CD14-positive monocyte (primary cell): Measurements from ENCODE around the gene PDZRN3. TPM values are rescaled to one million over a fixed set of nuclear protein-coding genes. Genes with fewer than 3 reads are reported as not detected.
A peak's percentile ranks its signal among the peaks of the same experiment; 100 is the strongest.

Experiments used
- DNase-seq, 3 donors: peaks; one replicate each; pipeline ENCODE4 v3.0.0-alpha.2; 2011 to 2022
- H2AFZ ChIP-seq: 2 replicates; pipeline ENCODE4 v1.6.0; 2012; ENCODE audit warnings: mild to moderate bottlenecking, low read depth, low read length, inconsistent platforms; ENCODE audit not compliant: insufficient read depth, poor library complexity, severe bottlenecking
- H3K27ac ChIP-seq, 2 donors: 1 replicate in 1 of 2; 2 replicates in 1 of 2; pipeline ENCODE4 v1.5.1; 2012 to 2013; ENCODE audit warnings: low read length in 2 of 2, control low read depth in 1 of 2, inconsistent platforms in 1 of 2, low read depth in 1 of 2, mild to moderate bottlenecking in 1 of 2
- H3K27me3 ChIP-seq, 2 donors: one replicate each; pipeline versions ENCODE4 v1.6.0 to v1.6.1; 2011 to 2013; ENCODE audit warnings: low read length in 2 of 2; ENCODE audit not compliant: control insufficient read depth in 2 of 2, insufficient read depth in 2 of 2
- H3K36me3 ChIP-seq, 2 donors: replicated peaks in 1 of 2; 1 replicate in 1 of 2; 2 replicates in 1 of 2; pipeline versions ENCODE4 v1.5.1 to v1.6.1; 2012 to 2013; ENCODE audit warnings: low read length in 2 of 2, control low read depth in 1 of 2, inconsistent platforms in 1 of 2, mild to moderate bottlenecking in 1 of 2; ENCODE audit not compliant: insufficient read depth in 2 of 2, control insufficient read depth in 1 of 2
- H3K4me1 ChIP-seq, 2 donors: 1 replicate in 1 of 2; 2 replicates in 1 of 2; pipeline versions ENCODE4 v1.5.1 to v1.6.1; 2012 to 2013; ENCODE audit warnings: low read length in 2 of 2, control low read depth in 1 of 2, inconsistent platforms in 1 of 2, mild to moderate bottlenecking in 1 of 2, moderate library complexity in 1 of 2; ENCODE audit not compliant: insufficient read depth in 2 of 2, control insufficient read depth in 1 of 2
- H3K4me2 ChIP-seq: replicated peaks from 2 replicates; pipeline ENCODE3; 2012; ENCODE audit warnings: low read length, moderate library complexity, mild to moderate bottlenecking; ENCODE audit not compliant: poor library complexity, severe bottlenecking; ENCODE audit errors: extremely low read depth
- H3K4me3 ChIP-seq, 3 experiments: fragments of 200-600 bp in 1 of 3; sonication (generic) in 1 of 3; replicated peaks in 1 of 3; 1 replicate in 2 of 3; 2 replicates in 1 of 3; pipeline ENCODE4 v1.5.1; 2011 to 2013; ENCODE audit warnings: low read length in 3 of 3, mild to moderate bottlenecking in 3 of 3, control low read depth in 2 of 3, low read depth in 2 of 3, inconsistent platforms in 1 of 3, moderate library complexity in 1 of 3
- H3K79me2 ChIP-seq: 2 replicates; pipeline ENCODE4 v1.6.0; 2012; ENCODE audit warnings: mild to moderate bottlenecking, control low read depth, inconsistent platforms, low read length, moderate library complexity; ENCODE audit not compliant: insufficient read depth
- H3K9ac ChIP-seq: 2 replicates; pipeline ENCODE4 v1.6.0; 2017; ENCODE audit warnings: low read length, mild to moderate bottlenecking; ENCODE audit not compliant: insufficient read depth, poor library complexity, severe bottlenecking
- H3K9me3 ChIP-seq, 2 donors: replicated peaks in 1 of 2; 1 replicate in 1 of 2; 2 replicates in 1 of 2; pipeline versions ENCODE4 v1.5.1 to v1.6.1; 2012 to 2013; ENCODE audit warnings: low read length in 2 of 2, control low read depth in 1 of 2; ENCODE audit not compliant: control insufficient read depth in 1 of 2, insufficient read depth in 1 of 2
- H4K20me1 ChIP-seq: 2 replicates; pipeline ENCODE4 v1.6.0; 2012; ENCODE audit warnings: mild to moderate bottlenecking, low read length, control low read depth, moderate library complexity; ENCODE audit not compliant: insufficient read depth
- H3K27ac Mint-ChIP-seq, 7 donors: one replicate each; pipeline ENCODE4 v1.8.0; 2020; ENCODE audit warnings: mild to moderate bottlenecking in 7 of 7, mixed read lengths in 7 of 7, moderate library complexity in 6 of 7, inconsistent platforms in 2 of 7
- H3K27me3 Mint-ChIP-seq, 3 donors: one replicate each; pipeline ENCODE4 v1.8.0; 2021 to 2022; ENCODE audit warnings: low read depth in 3 of 3, mild to moderate bottlenecking in 3 of 3, mixed read lengths in 3 of 3, moderate library complexity in 3 of 3, inconsistent platforms in 1 of 3
- H3K36me3 Mint-ChIP-seq, 2 donors: one replicate each; pipeline ENCODE4 v1.8.0; 2020; ENCODE audit warnings: mixed read lengths in 2 of 2, inconsistent platforms in 1 of 2, mild to moderate bottlenecking in 1 of 2
- H3K4me1 Mint-ChIP-seq: one replicate; pipeline ENCODE4 v1.8.0; 2020; ENCODE audit warnings: mild to moderate bottlenecking, mixed read lengths
- H3K4me3 Mint-ChIP-seq, 2 donors: one replicate each; pipeline ENCODE4 v1.8.0; 2020; ENCODE audit warnings: mild to moderate bottlenecking in 2 of 2, mixed read lengths in 2 of 2, moderate library complexity in 1 of 2
- H3K9me3 Mint-ChIP-seq, 7 donors: one replicate each; pipeline ENCODE4 v1.8.0; 2020 to 2022; ENCODE audit warnings: mixed read lengths in 7 of 7, mild to moderate bottlenecking in 6 of 7, moderate library complexity in 6 of 7, inconsistent platforms in 2 of 7
- CTCF ChIP-seq: fragments of 200-600 bp; IDR thresholded peaks from one replicate; pipeline ENCODE4 v1.8.0; 2022; ENCODE audit warnings: antibody characterized with exemption, mild to moderate bottlenecking
- WGBS: methylation state at CpG from one replicate; pipeline ENCODE4 v1.1.5; 2013; ENCODE audit warnings: missing lambda C conversion rate; ENCODE audit not compliant: insufficient coverage; 5-methylcytosine and 5-hydroxymethylcytosine counted together
- intact Hi-C, 2 donors: fragments of 100-400 bp; cut with micrococcal nuclease; formaldehyde crosslinking; loops; one replicate each; pipeline versions ENCODE4 v1.15.0 to v1.15.1; 2023
- polyA plus RNA-seq, 3 donors: library from polyadenylated mRNA; depleted of rRNA in 1 of 3; unstranded in 2 of 3; stranded (reverse) in 1 of 3; fragments of 300-500 nt in 2 of 3; fragments of >200 nt in 1 of 3; fragmentation: Illumina TruSeq in 2 of 3; gene quantifications; 1 replicate in 2 of 3; 2 replicates in 1 of 3; pipeline ENCODE4 v1.2.3, GENCODE V29; 2012 to 2021

Gene PDZRN3
- polyA plus RNA-seq, 3 donors, result not detected

DNA sequence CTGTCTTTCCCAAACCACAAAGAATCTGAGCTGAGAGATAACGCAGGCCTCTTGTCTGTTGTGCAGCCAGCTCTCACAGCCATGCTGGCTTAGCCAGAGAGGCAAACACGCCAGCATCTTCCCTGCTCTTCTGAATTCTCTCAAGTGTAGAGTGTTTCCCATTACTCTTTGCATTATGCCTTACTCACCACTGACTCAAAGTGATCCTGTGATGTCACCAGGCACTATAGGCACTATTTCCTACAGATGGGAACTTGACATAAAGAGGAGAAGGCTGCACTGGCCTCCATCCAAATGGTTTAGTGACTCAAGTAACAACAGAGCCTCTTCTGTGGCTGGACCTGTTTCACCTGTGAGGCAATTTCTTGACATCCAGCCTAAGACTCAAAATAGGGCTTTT lies 44.4 kb downstream of the PDZRN3 start:
- WGBS, result 86% methylated on average over 1 of the region's 2 CpGs
- H3K4me3 ChIP-seq, result no peak overlapping the region
- no peaks in the 10 kb centered on the region for H3K27me3 ChIP-seq
- peaks cover 0 to 3% (median 0%) of the 10 kb centered on the region in 7 donors for H3K9me3 Mint-ChIP-seq
- no peaks in the 10 kb centered on the region for H3K36me3 ChIP-seq
- no peaks in the 10 kb centered on the region for H3K4me1 ChIP-seq
- peaks cover 0 to 3% (median 3%) of the 10 kb centered on the region in 3 donors for H3K27me3 Mint-ChIP-seq
- H3K4me3 Mint-ChIP-seq, result no peak overlapping the region
- no peak overlapping the region for H3K4me2 ChIP-seq
- no peak for TF ChIP-seq CTCF
- no peaks in the 10 kb centered on the region for H3K4me1 Mint-ChIP-seq
- no peak overlapping the region for H2AFZ ChIP-seq
- no peaks in the 10 kb centered on the region for H3K36me3 Mint-ChIP-seq
- no peak overlapping the region for H3K27ac ChIP-seq
- no peak overlapping the region for H3K9ac ChIP-seq
- H3K9me3 ChIP-seq, result no peaks in the 10 kb centered on the region
- H4K20me1 ChIP-seq, result no peaks in the 10 kb centered on the region
- intact Hi-C loops, result no loop called here
- H3K79me2 ChIP-seq, result no peaks in the 10 kb centered on the region
- DNase-seq, result no peak
- no peak overlapping the region for H3K27ac Mint-ChIP-seq

GRCh38 chr3:73577704-73578103 lies 47.0 kb downstream of the PDZRN3 start:
- H3K27ac Mint-ChIP-seq, result peak overlapping the region in 1 of 7 donors; percentile 11
- H4K20me1 ChIP-seq, result no peaks in the 10 kb centered on the region
- 100% methylated on average over 4 of the region's 5 CpGs for WGBS

More at GRCh38 chr3:73577704-73578103, 47.0 kb downstream of the PDZRN3 start:
- DNase-seq, result no peak
- TF ChIP-seq CTCF, result no peak
- Mint-ChIP-seq H3K36me3 (no peaks in the 10 kb centered on the region), H3K4me3 (no peak overlapping the region), H3K27me3 (peaks cover under 1 to 5% (median 3%) of the 10 kb centered on the region in 3 donors), H3K9me3 (peaks cover 0 to 4% (median 1%) of the 10 kb centered on the region in 7 donors), H3K4me1 (no peaks in the 10 kb centered on the region)
- no peaks in the 10 kb centered on the region for H3K9me3 ChIP-seq
- no peaks in the 10 kb centered on the region for H3K27me3 ChIP-seq
- H3K4me2 ChIP-seq, result no peak overlapping the region
- no peak overlapping the region for H3K4me3 ChIP-seq
- H3K27ac ChIP-seq, result no peak overlapping the region
- no peak overlapping the region for H2AFZ ChIP-seq
- intact Hi-C loops, result no loop called here
- H3K4me1 ChIP-seq, result no peaks in the 10 kb centered on the region
- no peak overlapping the region for H3K9ac ChIP-seq
- H3K36me3 ChIP-seq, result no peaks in the 10 kb centered on the region
- no peaks in the 10 kb centered on the region for H3K79me2 ChIP-seq
